Right renal cortex interstitium (tissue), 3 donors: ENCODE measurements around the gene ZNF354B. TPM values are rescaled to one million over a fixed set of nuclear protein-coding genes. Genes with fewer than 3 reads are reported as not detected.
A peak's percentile ranks its signal among the peaks of the same experiment; 100 is the strongest.
"Not testable (repeated sequence)": the region's sequence is repeated elsewhere in the genome, so short reads cannot be mapped to it uniquely, and the experiment has no call there.

ENCODE experiments used
- DNase-seq, 3 donors: peaks; one replicate each; pipeline ENCODE4 v3.0.0-alpha.2; 2013; ENCODE audit warnings: low read depth in 3 of 3, low spot score in 2 of 3
- polyA plus RNA-seq, 3 donors: library from polyadenylated mRNA; unstranded; fragments of 120-200 nt; gene quantifications; one replicate each; pipeline ENCODE4 v1.2.1, GENCODE V29; 2013; ENCODE audit not compliant: insufficient read length in 3 of 3

The ZNF354B gene
- 10 to 100 TPM; 19.2 to 26.1 (median 20.0) TPM for polyA plus RNA-seq

- DNase-seq: peak; percentile 67 to 84 (median 73)
Observed at GRCh38 chr5:178859625-178860521, at the start of gene ZNF354B. TSS of gene ZNF354B (plus strand) at chr5:178859953. CDS start at chr5:178861048, 1,095 bp downstream.

GRCh38 chr5:178817506-178817905 lies 42.2 kb upstream of the ZNF354B start:
- no peak for DNase-seq

- no peak for DNase-seq
Observed at GRCh38 chr5:178818094-178818493, 41.7 kb upstream of the ZNF354B start.

GRCh38 chr5:178820001-178820400 lies 39.8 kb upstream of the ZNF354B start:
- no peak for DNase-seq

GRCh38 chr5:178825444-178825843 lies 34.3 kb upstream of the ZNF354B start:
- no peak for DNase-seq

- DNase-seq: no peak
Observed at GRCh38 chr5:178826216-178826615, 33.5 kb upstream of the ZNF354B start.

GRCh38 chr5:178827636-178828035 lies 32.1 kb upstream of the ZNF354B start:
- no peak for DNase-seq

GRCh38 chr5:178831049-178831448 lies 28.7 kb upstream of the ZNF354B start:
- DNase-seq: no peak

GRCh38 chr5:178832618-178833201 lies 27.0 kb upstream of the ZNF354B start:
- no peak for DNase-seq

- DNase-seq: no peak
Observed at GRCh38 chr5:178836628-178837027, 23.1 kb upstream of the ZNF354B start.

GRCh38 chr5:178838695-178839318 lies 20.9 kb upstream of the ZNF354B start:
- DNase-seq: not testable (repeated sequence)

- peak in 2 of 3 donors; percentile 14 to 44 for DNase-seq
Observed at GRCh38 chr5:178839319-178839704, 20.4 kb upstream of the ZNF354B start.

- not testable (repeated sequence) for DNase-seq
Observed at GRCh38 chr5:178840399-178840798, 19.4 kb upstream of the ZNF354B start.

- DNase-seq: no peak
Observed at GRCh38 chr5:178849316-178849715, 10.4 kb upstream of the ZNF354B start.

GRCh38 chr5:178851951-178852350 lies 7.8 kb upstream of the ZNF354B start:
- DNase-seq: no peak

GRCh38 chr5:178854284-178854683 lies 5.5 kb upstream of the ZNF354B start:
- no peak for DNase-seq

GRCh38 chr5:178860615-178861014 lies 862 bp downstream of the ZNF354B start:
- DNase-seq: not testable (repeated sequence)

- no peak for DNase-seq
Observed at GRCh38 chr5:178861627-178862026, 1.9 kb downstream of the ZNF354B start.

- DNase-seq: no peak
Observed at GRCh38 chr5:178866946-178867345, 7.2 kb downstream of the ZNF354B start.

- DNase-seq: no peak
Observed at GRCh38 chr5:178869577-178869976, 9.8 kb downstream of the ZNF354B start.

GRCh38 chr5:178870411-178870810 lies 10.7 kb downstream of the ZNF354B start:
- no peak for DNase-seq
